Activated CD8-positive, alpha-beta memory T cell treated with anti-CD3 and anti-CD28 coated beads for 4 hours (primary cell): ENCODE data around the gene AMPD3.

Source experiments
- DNase-seq, 2 donors: peaks; one replicate each; pipeline ENCODE4 v3.0.0-alpha.2; 2020; ENCODE audit warnings: low read depth in 2 of 2

Gene AMPD3

GRCh38 chr11:10503777-10504480 lies 48.9 kb downstream of the AMPD3 start:
- DNase-seq: no peak

GRCh38 chr11:10504490-10504889 lies 49.4 kb downstream of the AMPD3 start:
- DNase-seq: no peak

- no peak for DNase-seq
These were observed 50.4 kb downstream of the AMPD3 start for GRCh38 chr11:10505278-10506007.

GRCh38 chr11:10506008-10506370 lies 50.9 kb downstream of the AMPD3 start:
- DNase-seq: no peak

GRCh38 chr11:10511181-10511621 lies 56.1 kb downstream of the AMPD3 start:
- no peak for DNase-seq

GRCh38 chr11:10514202-10514601 lies 59.1 kb downstream of the AMPD3 start:
- DNase-seq: no peak

GRCh38 chr11:10514709-10515108 lies 59.6 kb downstream of the AMPD3 start:
- no peak for DNase-seq

GRCh38 chr11:10515418-10515817 lies 60.4 kb downstream of the AMPD3 start:
- no peak for DNase-seq

- DNase-seq: no peak
These were observed 63.1 kb downstream of the AMPD3 start for GRCh38 chr11:10518123-10518522.

GRCh38 chr11:10518891-10519290 lies 63.8 kb downstream of the AMPD3 start:
- DNase-seq: no peak

- DNase-seq: no peak
These were observed 64.6 kb downstream of the AMPD3 start for GRCh38 chr11:10519630-10520029.

GRCh38 chr11:10520562-10520961 lies 65.5 kb downstream of the AMPD3 start:
- DNase-seq: no peak

GRCh38 chr11:10522276-10522675 lies 67.2 kb downstream of the AMPD3 start:
- DNase-seq: no peak

- no peak for DNase-seq
These were observed 67.9 kb downstream of the AMPD3 start for GRCh38 chr11:10522921-10523320.

GRCh38 chr11:10524471-10524870 lies 69.4 kb downstream of the AMPD3 start:
- no peak for DNase-seq

GRCh38 chr11:10526974-10527918 lies 72.2 kb downstream of the AMPD3 start:
- DNase-seq: no peak

GRCh38 chr11:10528121-10528520 lies 73.1 kb downstream of the AMPD3 start:
- DNase-seq: no peak

GRCh38 chr11:10529279-10529678 lies 74.2 kb downstream of the AMPD3 start:
- DNase-seq: no peak

GRCh38 chr11:10532526-10532925 lies 77.5 kb downstream of the AMPD3 start:
- DNase-seq: no peak

GRCh38 chr11:10533323-10533722 lies 78.3 kb downstream of the AMPD3 start:
- DNase-seq: no peak

- DNase-seq: no peak
These were observed 79.3 kb downstream of the AMPD3 start for GRCh38 chr11:10534316-10534715.

GRCh38 chr11:10537600-10537999 lies 82.5 kb downstream of the AMPD3 start:
- DNase-seq: no peak
